Measurements from ENCODE around the gene RXFP4. TPM values are rescaled to one million over a fixed set of nuclear protein-coding genes. Genes with fewer than 3 reads are reported as not detected.
A peak's percentile ranks its signal among the peaks of the same experiment; 100 is the strongest.

RXFP4 gene
- total RNA-seq, 1 experiment from 2014 or later = not detected

DNA sequence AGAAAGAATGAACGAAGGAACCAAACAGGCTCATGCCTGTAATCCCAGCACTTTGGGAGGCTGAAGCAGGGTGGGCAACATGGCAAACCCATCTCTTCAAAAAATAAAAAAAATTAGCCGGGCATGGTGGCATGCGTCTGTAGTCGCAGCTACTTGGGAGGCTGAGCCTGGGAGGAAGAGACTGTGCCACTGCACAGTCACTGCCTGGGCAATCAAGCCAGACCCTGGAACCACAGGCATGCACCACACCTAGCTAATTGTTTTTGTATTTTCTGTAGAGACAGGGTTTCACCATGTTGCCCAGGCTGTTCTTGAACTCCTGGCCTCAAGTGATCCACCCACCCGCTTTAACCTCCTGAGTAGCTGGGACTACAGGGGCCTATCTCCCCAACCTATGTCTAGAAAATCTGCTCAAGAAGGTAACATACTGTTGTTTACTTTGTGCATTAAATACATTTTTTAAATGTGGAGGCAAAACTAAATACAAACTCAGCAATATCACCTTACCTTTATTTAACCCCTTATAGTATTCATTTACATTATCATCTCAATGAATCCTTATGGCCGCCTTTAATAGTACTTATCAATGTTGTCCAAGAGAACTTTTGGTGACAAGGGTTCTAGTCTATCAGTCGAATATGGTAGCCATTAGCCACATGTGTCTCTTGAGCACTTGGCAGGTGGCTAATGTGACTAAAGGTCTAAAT, 10.0 kb upstream of the RXFP4 start:
- Histone ChIP-seq H3K18ac (ENCODE audit: insufficient read length, low read depth, low read length) (no peak overlapping the region), H2BK120ac (ENCODE audit: low read depth, low read length, poor library complexity, severe bottlenecking) (no peak overlapping the region), H3K4me1 (ENCODE audit: insufficient read depth, low read length) (no peaks in the 10 kb centered on the region; the same call in 1 of the 2 replicates), H4K5ac (ENCODE audit: insufficient read length, low read depth, low read length) (no peak overlapping the region), H3K79me2 (ENCODE audit: insufficient read depth, low read length) (peaks cover 19% of the 10 kb centered on the region; the same call in 1 of the 2 replicates), H2BK20ac (ENCODE audit: low read depth, low read length, poor library complexity, severe bottlenecking) (no peak overlapping the region), H2BK15ac (ENCODE audit: low read depth, low read length) (no peak overlapping the region), H3T11ph (ENCODE audit: low read length) (no peak overlapping the region), H3K27ac (ENCODE audit: insufficient read length, low read depth, low read length) (no peak overlapping the region), H3K4ac (ENCODE audit: low read depth, low read length) (no peak overlapping the region), H3K23ac (ENCODE audit: insufficient read length, low read depth, low read length) (no peak overlapping the region), H3K14ac (ENCODE audit: insufficient read depth, low read length) (no peak overlapping the region), H3K23me2 (ENCODE audit: insufficient read length, low read depth, low read length, poor library complexity, severe bottlenecking) (peaks cover 6% of the 10 kb centered on the region), H2BK12ac (ENCODE audit: insufficient read length, low read depth, low read length) (no peak overlapping the region), H3K27me3 (ENCODE audit: insufficient read depth, low read length) (no peaks in the 10 kb centered on the region), H4K8ac (replicated peaks; ENCODE audit: insufficient read length, low read depth, low read length) (no peak overlapping the region), H3K79me1 (ENCODE audit: insufficient read depth, low read depth, low read length, poor library complexity, severe bottlenecking) (peaks cover 9% of the 10 kb centered on the region), H3K56ac (ENCODE audit: insufficient read length, low read depth, low read length) (no peak overlapping the region), H2AFZ (ENCODE audit: low read length) (no peak overlapping the region), H4K20me1 (ENCODE audit: control insufficient read depth, insufficient read depth, insufficient read length) (no peaks in the 10 kb centered on the region), H4K91ac (ENCODE audit: insufficient read length, low read depth, low read length) (no peak overlapping the region), H3K9ac (ENCODE audit: extremely low read depth, insufficient read length, low read length) (no peak overlapping the region), H3K4me2 (ENCODE audit: insufficient read depth, insufficient read length, low read length) (peak overlapping the region; percentile 37), H3K9me3 (ENCODE audit: control insufficient read depth, low read depth, low read length) (no peaks in the 10 kb centered on the region), H2AK5ac (ENCODE audit: insufficient read length, low read length) (no peak overlapping the region), H2BK5ac (ENCODE audit: insufficient read length, low read length) (no peak overlapping the region)
- H3K27ac Mint-ChIP-seq = peak overlapping the region in 1 of 3 experiments; percentile 88; a peak in 3 of 7 replicates
- no peaks in the 10 kb centered on the region for H3K9me3 Mint-ChIP-seq
- no peaks in the 10 kb centered on the region for H3K27me3 Mint-ChIP-seq (ENCODE audit: low read depth)
- no peak for DNase-seq
- H3K4me3 Mint-ChIP-seq = peak overlapping the region; percentile 42 to 50; a peak in 3 of 5 replicates
- H3K36me3 Mint-ChIP-seq (ENCODE audit: insufficient read depth in 1 of 3, low read depth in 3 of 3) = peaks cover 41 to 54% (median 46%) of the 10 kb centered on the region in 3 experiments
- TF ChIP-seq, protein P1, sequence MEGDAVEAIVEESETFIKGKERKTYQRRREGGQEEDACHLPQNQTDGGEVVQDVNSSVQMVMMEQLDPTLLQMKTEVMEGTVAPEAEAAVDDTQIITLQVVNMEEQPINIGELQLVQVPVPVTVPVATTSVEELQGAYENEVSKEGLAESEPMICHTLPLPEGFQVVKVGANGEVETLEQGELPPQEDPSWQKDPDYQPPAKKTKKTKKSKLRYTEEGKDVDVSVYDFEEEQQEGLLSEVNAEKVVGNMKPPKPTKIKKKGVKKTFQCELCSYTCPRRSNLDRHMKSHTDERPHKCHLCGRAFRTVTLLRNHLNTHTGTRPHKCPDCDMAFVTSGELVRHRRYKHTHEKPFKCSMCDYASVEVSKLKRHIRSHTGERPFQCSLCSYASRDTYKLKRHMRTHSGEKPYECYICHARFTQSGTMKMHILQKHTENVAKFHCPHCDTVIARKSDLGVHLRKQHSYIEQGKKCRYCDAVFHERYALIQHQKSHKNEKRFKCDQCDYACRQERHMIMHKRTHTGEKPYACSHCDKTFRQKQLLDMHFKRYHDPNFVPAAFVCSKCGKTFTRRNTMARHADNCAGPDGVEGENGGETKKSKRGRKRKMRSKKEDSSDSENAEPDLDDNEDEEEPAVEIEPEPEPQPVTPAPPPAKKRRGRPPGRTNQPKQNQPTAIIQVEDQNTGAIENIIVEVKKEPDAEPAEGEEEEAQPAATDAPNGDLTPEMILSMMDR (conservative IDR thresholded peaks at IDR 0.05) = no peak
- H3K4me1 Mint-ChIP-seq = peaks cover 17 to 21% of the 10 kb centered on the region in 2 experiments
- WGBS (ENCODE audit: extremely low coverage, insufficient read length, low lambda C conversion rate) = no CpG with 5 or more reads among the region's 7 CpGs
